Thoracic aorta (tissue), 2 donors: Measurements from ENCODE around the gene PGRMC2. TPM values are rescaled to one million over a fixed set of nuclear protein-coding genes. Genes with fewer than 3 reads are reported as not detected.
"Not testable (repeated sequence)": the region's sequence is repeated elsewhere in the genome, so short reads cannot be mapped to it uniquely, and the experiment has no call there.

Experiments
- ATAC-seq: fragments of 150-250 bp; one replicate; pipeline ENCODE4 v1.8.0; 2017; ENCODE audit warnings: low read depth; ENCODE audit not compliant: insufficient number of reproducible peaks, low FRiP score
- DNase-seq: peaks from one replicate; pipeline ENCODE4 v3.0.0-alpha.2; 2020; ENCODE audit warnings: low spot score
- H3K27ac ChIP-seq, 2 donors: fragments of 200-600 bp; sonication (generic); 1 replicate in 1 of 2; 2 replicates in 1 of 2; pipeline ENCODE4 v1.5.1; 2016; ENCODE audit warnings: mild to moderate bottlenecking in 2 of 2, moderate library complexity in 2 of 2
- H3K27me3 ChIP-seq: fragments of 200-600 bp; sonication (generic); replicated peaks from 2 replicates; pipeline ENCODE4 v1.6.0; 2016; ENCODE audit warnings: mild to moderate bottlenecking; ENCODE audit not compliant: insufficient read depth
- H3K36me3 ChIP-seq: fragments of 200-600 bp; sonication (generic); one replicate; pipeline ENCODE4 v1.5.1; 2016
- H3K4me1 ChIP-seq, 2 donors: fragments of 200-600 bp; sonication (generic); 1 replicate in 1 of 2; 2 replicates in 1 of 2; pipeline versions ENCODE4 v1.5.1 to v1.6.0; 2016; ENCODE audit warnings: low read depth in 2 of 2, mild to moderate bottlenecking in 1 of 2; ENCODE audit not compliant: control insufficient read depth in 1 of 2
- H3K4me3 ChIP-seq: fragments of 200-600 bp; sonication (generic); 2 replicates; pipeline ENCODE4 v1.5.1; 2016; ENCODE audit warnings: mild to moderate bottlenecking
- H3K9me3 ChIP-seq: fragments of 200-600 bp; sonication (generic); 2 replicates; pipeline ENCODE4 v1.5.1; 2016
- total RNA-seq, 2 donors: library from RNA; depleted of rRNA; stranded (reverse); fragments of >200 nt; gene quantifications; one replicate each; pipeline versions ENCODE4 v1.1.0 to v1.2.3, GENCODE V29; 2016
- TF ChIP-seq, protein P1 (sequence below): fragments of 200-600 bp; sonication (generic); IDR thresholded peaks from one replicate; pipeline ENCODE4 v1.5.1; 2019; ENCODE audit warnings: antibody characterized with exemption

The PGRMC2 gene
- total RNA-seq, 2 donors from 2014 or later = 26.9 to 70.1 TPM

GRCh38 chr4:128275346-128275745 is 12.3 kb downstream of the PGRMC2 start:
- peaks cover 15 to 36% of the 10 kb centered on the region in 2 donors for H3K4me1 ChIP-seq
- DNase-seq = no peak
- H3K27ac ChIP-seq = no peak overlapping the region
- no peak for ATAC-seq
- no peak overlapping the region for H3K4me3 ChIP-seq
- no peaks in the 10 kb centered on the region for H3K36me3 ChIP-seq
- TF ChIP-seq, protein P1, sequence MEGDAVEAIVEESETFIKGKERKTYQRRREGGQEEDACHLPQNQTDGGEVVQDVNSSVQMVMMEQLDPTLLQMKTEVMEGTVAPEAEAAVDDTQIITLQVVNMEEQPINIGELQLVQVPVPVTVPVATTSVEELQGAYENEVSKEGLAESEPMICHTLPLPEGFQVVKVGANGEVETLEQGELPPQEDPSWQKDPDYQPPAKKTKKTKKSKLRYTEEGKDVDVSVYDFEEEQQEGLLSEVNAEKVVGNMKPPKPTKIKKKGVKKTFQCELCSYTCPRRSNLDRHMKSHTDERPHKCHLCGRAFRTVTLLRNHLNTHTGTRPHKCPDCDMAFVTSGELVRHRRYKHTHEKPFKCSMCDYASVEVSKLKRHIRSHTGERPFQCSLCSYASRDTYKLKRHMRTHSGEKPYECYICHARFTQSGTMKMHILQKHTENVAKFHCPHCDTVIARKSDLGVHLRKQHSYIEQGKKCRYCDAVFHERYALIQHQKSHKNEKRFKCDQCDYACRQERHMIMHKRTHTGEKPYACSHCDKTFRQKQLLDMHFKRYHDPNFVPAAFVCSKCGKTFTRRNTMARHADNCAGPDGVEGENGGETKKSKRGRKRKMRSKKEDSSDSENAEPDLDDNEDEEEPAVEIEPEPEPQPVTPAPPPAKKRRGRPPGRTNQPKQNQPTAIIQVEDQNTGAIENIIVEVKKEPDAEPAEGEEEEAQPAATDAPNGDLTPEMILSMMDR = no peak
- no peaks in the 10 kb centered on the region for H3K27me3 ChIP-seq
- no peaks in the 10 kb centered on the region for H3K9me3 ChIP-seq

DNA sequence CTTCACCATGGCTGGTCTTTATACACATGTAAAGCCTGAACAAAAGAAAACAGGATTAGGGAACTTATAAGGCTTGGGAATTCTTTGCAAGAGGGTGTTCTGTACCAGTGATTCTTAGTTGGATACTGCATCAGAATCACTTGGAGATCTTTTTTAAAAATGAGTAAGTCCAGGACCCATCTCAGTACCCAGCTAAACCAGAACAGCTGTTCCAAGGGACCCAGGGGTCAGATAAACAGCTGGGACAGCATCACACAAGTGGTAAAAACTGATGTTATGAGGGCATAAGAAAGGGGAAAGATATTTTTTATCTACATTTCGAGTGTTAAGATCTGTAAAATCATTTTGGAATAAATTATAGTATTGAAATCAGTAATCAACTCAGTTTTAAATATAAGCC is 16.1 kb downstream of the PGRMC2 start:
- DNase-seq = no peak
- TF ChIP-seq, protein P1 = no peak
- Histone ChIP-seq H3K9me3 (no peaks in the 10 kb centered on the region), H3K4me1 (peaks cover 10 to 23% of the 10 kb centered on the region in 2 donors), H3K27me3 (no peaks in the 10 kb centered on the region), H3K36me3 (no peaks in the 10 kb centered on the region), H3K27ac (no peak overlapping the region), H3K4me3 (no peak overlapping the region)
- no peak for ATAC-seq

DNA sequence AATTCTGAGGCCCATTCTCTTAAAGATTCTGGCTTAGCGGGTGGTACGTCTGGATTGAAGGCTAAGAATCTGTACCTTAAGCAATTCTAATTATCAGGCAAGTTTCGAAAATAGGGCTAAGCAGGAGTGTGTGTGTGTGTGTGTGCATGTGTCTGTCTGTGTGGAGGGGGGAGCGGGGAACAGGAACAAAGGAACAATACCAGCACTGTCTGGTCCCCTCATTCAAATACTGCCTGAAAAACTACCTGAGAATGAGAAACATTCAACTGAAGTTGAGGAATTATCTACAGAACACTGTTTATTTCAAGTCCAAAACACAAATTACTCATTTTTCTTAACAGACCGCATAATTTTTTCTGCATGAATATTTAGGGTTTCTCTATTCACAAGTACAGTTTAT is 18.6 kb downstream of the PGRMC2 start:
- no peaks in the 10 kb centered on the region for H3K27me3 ChIP-seq
- peaks cover 12% of the 10 kb centered on the region for H3K9me3 ChIP-seq
- no peak overlapping the region for H3K4me3 ChIP-seq
- H3K4me1 ChIP-seq = no peaks in the 10 kb centered on the region
- H3K36me3 ChIP-seq = no peaks in the 10 kb centered on the region
- no peak for DNase-seq
- no peak overlapping the region for H3K27ac ChIP-seq
- TF ChIP-seq, protein P1 = no peak
- no peak for ATAC-seq

DNA sequence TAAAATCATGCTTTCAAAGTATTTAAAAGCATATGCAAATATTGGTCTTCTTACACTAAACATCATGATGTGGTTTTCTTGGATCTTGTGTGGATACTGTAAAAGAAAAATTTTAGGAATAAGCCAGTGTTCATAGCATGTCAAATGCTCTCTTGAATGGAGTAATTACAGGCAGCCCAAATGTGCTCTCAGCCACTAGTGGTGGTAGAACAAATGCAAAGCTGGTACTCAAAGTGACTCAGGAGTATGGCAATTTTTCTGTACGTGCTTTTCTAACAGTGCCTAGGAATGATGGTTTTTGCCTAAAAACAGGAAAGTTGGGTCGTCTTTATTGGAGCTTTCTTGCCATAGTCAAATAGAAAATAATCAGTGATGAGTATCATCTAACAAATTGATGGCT is 19.9 kb downstream of the PGRMC2 start:
- Histone ChIP-seq H3K27ac (no peak overlapping the region), H3K4me3 (no peak overlapping the region), H3K27me3 (no peaks in the 10 kb centered on the region), H3K9me3 (peaks cover 12% of the 10 kb centered on the region), H3K36me3 (no peaks in the 10 kb centered on the region), H3K4me1 (no peaks in the 10 kb centered on the region)
- DNase-seq (no peak), ATAC-seq (no peak)
- TF ChIP-seq, protein P1 = no peak

GRCh38 chr4:128267171-128267570 is 20.4 kb downstream of the PGRMC2 start:
- not testable (repeated sequence) for H3K27me3 ChIP-seq, DNase-seq, H3K4me3 ChIP-seq, H3K4me1 ChIP-seq, ATAC-seq, H3K36me3 ChIP-seq, H3K27ac ChIP-seq
- peaks cover 12% of the 10 kb centered on the region for H3K9me3 ChIP-seq

GRCh38 chr4:128265550-128265949 is 22.1 kb downstream of the PGRMC2 start:
- not testable (repeated sequence) for ATAC-seq, H3K4me3 ChIP-seq, H3K4me1 ChIP-seq, H3K27me3 ChIP-seq, H3K36me3 ChIP-seq, H3K27ac ChIP-seq, DNase-seq
- H3K9me3 ChIP-seq = peaks cover 12% of the 10 kb centered on the region

DNA sequence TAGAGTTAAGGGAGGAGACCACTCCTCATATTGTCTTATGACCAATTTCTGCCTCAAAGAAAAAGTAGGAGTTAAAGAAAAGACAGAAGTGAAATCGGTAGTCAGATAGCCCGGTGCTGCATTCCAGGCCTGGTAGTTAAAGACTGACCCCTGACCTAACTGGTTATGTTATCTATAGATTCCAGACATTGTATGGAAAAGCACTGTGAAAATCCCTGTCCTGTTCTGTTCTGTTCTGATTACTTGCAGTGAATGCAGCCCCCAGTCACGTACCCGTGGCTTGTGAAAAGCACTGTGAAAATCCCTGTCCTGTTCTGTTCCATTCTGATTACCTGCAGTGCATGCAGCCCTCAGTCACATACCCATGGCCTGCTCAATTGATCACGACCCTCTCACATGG is 27.7 kb downstream of the PGRMC2 start:
- not testable (repeated sequence) for H3K9me3 ChIP-seq, H3K27me3 ChIP-seq, DNase-seq, ATAC-seq, H3K27ac ChIP-seq, H3K36me3 ChIP-seq, H3K4me3 ChIP-seq, H3K4me1 ChIP-seq

DNA sequence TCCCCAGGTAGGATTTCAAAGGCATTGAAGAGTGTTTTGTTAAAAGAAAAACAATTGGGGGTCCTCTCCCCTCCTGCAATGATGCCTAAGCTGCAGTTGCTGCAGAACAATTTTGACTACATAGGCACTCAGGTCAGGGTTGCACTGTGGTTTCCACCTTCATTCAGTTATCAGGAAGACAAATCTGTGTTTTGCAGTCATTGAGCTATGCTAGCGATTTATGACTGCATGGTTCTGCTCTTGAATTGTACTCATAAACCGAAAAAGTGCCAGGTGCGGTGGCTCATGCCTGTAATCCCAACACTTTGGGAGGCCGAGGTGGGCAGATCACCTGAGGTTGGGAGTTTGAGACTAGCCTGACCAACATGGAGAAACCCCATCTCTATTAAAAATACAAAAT is 29.4 kb downstream of the PGRMC2 start:
- H3K4me1 ChIP-seq, H3K27me3 ChIP-seq, H3K27ac ChIP-seq, DNase-seq, H3K9me3 ChIP-seq, H3K36me3 ChIP-seq, ATAC-seq, H3K4me3 ChIP-seq: not testable (repeated sequence)
